ENCODE measurements around the gene SUSD3. TPM values are rescaled to one million over a fixed set of nuclear protein-coding genes. Genes with fewer than 3 reads are reported as not detected.
"Not testable (repeated sequence)": the region's sequence is repeated elsewhere in the genome, so short reads cannot be mapped to it uniquely, and the experiment has no call there.

The SUSD3 gene
- 10 to 100 TPM; 62.7 to 68.3 TPM for total RNA-seq

- H3K27me3 Mint-ChIP-seq (ENCODE audit: low read depth), result no peaks in the 10 kb centered on the region
- peak within 1 kb of the TSS; percentile 99 for H3K27ac Mint-ChIP-seq
- peak; percentile 66 for DNase-seq
- intact Hi-C loops (cut with micrococcal nuclease), result loop anchor here (1.0 to 2.0 kb wide), 2 partner anchors 18 to 30 kb away; no protein-coding TSS in a partner anchor
- peak within 1 kb of the TSS; percentile 93 for H3K4me3 Mint-ChIP-seq
- CTCF ChIA-PET, result interaction anchor here (2.6 kb wide), 1 partner anchor 55 kb away, joined by 12 read pairs; no protein-coding TSS in a partner anchor
- no peaks in the 10 kb centered on the region for H3K9me3 Mint-ChIP-seq
- peaks cover 55% of the 10 kb centered on the region for H3K4me1 Mint-ChIP-seq (ENCODE audit: low read depth)
- peaks cover 15% of the 10 kb centered on the region for H3K36me3 Mint-ChIP-seq (ENCODE audit: low read depth)
These were observed at the start of gene SUSD3 for GRCh38 chr9:93058355-93059010. TSS of gene SUSD3 (plus strand) at chr9:93058701. CDS start at chr9:93058743, 42 bp downstream.

GRCh38 chr9:93009337-93010015 is 49.0 kb upstream of the SUSD3 start:
- DNase-seq, result no peak

GRCh38 chr9:93010056-93010455 is 48.4 kb upstream of the SUSD3 start:
- H3K9me3 Mint-ChIP-seq, result no peaks in the 10 kb centered on the region
- peaks cover 41% of the 10 kb centered on the region for H3K36me3 Mint-ChIP-seq (ENCODE audit: low read depth)
- H3K4me1 Mint-ChIP-seq (ENCODE audit: low read depth), result peaks cover 14% of the 10 kb centered on the region
- H3K27ac Mint-ChIP-seq, result peak overlapping the region; percentile 18
- H3K4me3 Mint-ChIP-seq, result no peak overlapping the region
- no peaks in the 10 kb centered on the region for H3K27me3 Mint-ChIP-seq (ENCODE audit: low read depth)
- no peak for DNase-seq
- CTCF ChIA-PET, result no interaction called here
- intact Hi-C loops (cut with micrococcal nuclease), result no loop called here

More at GRCh38 chr9:93009337-93010015, 49.0 kb upstream of the SUSD3 start:
- CTCF ChIA-PET, result no interaction called here
- peak overlapping the region; percentile 78 for H3K27ac Mint-ChIP-seq
- peaks cover 16% of the 10 kb centered on the region for H3K4me1 Mint-ChIP-seq (ENCODE audit: low read depth)
- peaks cover 40% of the 10 kb centered on the region for H3K36me3 Mint-ChIP-seq (ENCODE audit: low read depth)
- H3K4me3 Mint-ChIP-seq, result no peak overlapping the region
- H3K9me3 Mint-ChIP-seq, result no peaks in the 10 kb centered on the region
- no peaks in the 10 kb centered on the region for H3K27me3 Mint-ChIP-seq (ENCODE audit: low read depth)
- intact Hi-C loops (cut with micrococcal nuclease), result no loop called here

GRCh38 chr9:93010704-93011103 is 47.8 kb upstream of the SUSD3 start:
- DNase-seq, result no peak
- H3K27ac Mint-ChIP-seq, result no peak overlapping the region
- H3K9me3 Mint-ChIP-seq, result no peaks in the 10 kb centered on the region
- CTCF ChIA-PET, result no interaction called here
- intact Hi-C loops (cut with micrococcal nuclease), result no loop called here
- H3K36me3 Mint-ChIP-seq (ENCODE audit: low read depth), result peaks cover 39% of the 10 kb centered on the region
- no peaks in the 10 kb centered on the region for H3K27me3 Mint-ChIP-seq (ENCODE audit: low read depth)
- peaks cover 14% of the 10 kb centered on the region for H3K4me1 Mint-ChIP-seq (ENCODE audit: low read depth)
- H3K4me3 Mint-ChIP-seq, result no peak overlapping the region

GRCh38 chr9:93011114-93011513 is 47.4 kb upstream of the SUSD3 start:
- CTCF ChIA-PET, result interaction anchor here (0.6 kb wide), 1 partner anchor 107 kb away, joined by 3 read pairs; no protein-coding TSS in a partner anchor
- Mint-ChIP-seq H3K4me3 (no peak overlapping the region), H3K9me3 (no peaks in the 10 kb centered on the region), H3K4me1 (ENCODE audit: low read depth) (peaks cover 14% of the 10 kb centered on the region), H3K36me3 (ENCODE audit: low read depth) (peaks cover 38% of the 10 kb centered on the region), H3K27ac (no peak overlapping the region), H3K27me3 (ENCODE audit: low read depth) (no peaks in the 10 kb centered on the region)
- intact Hi-C loops (cut with micrococcal nuclease), result no loop called here
- DNase-seq, result no peak

- CTCF ChIA-PET, result interaction anchor here (4.4 kb wide), 1 partner anchor 9 kb away, joined by 34 read pairs; no protein-coding TSS in a partner anchor
- peaks cover 38% of the 10 kb centered on the region for H3K36me3 Mint-ChIP-seq (ENCODE audit: low read depth)
These were observed 45.3 kb upstream of the SUSD3 start for GRCh38 chr9:93012963-93013855.

GRCh38 chr9:93013856-93014582 is 44.5 kb upstream of the SUSD3 start:
- DNase-seq, result no peak
- Mint-ChIP-seq H3K9me3 (no peaks in the 10 kb centered on the region), H3K4me1 (ENCODE audit: low read depth) (peaks cover 13% of the 10 kb centered on the region), H3K27ac (no peak overlapping the region), H3K27me3 (ENCODE audit: low read depth) (no peaks in the 10 kb centered on the region), H3K4me3 (no peak overlapping the region), H3K36me3 (ENCODE audit: low read depth) (peaks cover 37% of the 10 kb centered on the region)
- CTCF ChIA-PET, result interaction anchor here (0.6 to 4.4 kb wide), 2 partner anchors 10 to 72 kb away, joined by 4 to 34 read pairs; no protein-coding TSS in a partner anchor
- intact Hi-C loops (cut with micrococcal nuclease), result no loop called here

More at GRCh38 chr9:93012963-93013855, 45.3 kb upstream of the SUSD3 start:
- Mint-ChIP-seq H3K9me3 (no peaks in the 10 kb centered on the region), H3K27ac (no peak overlapping the region), H3K4me1 (ENCODE audit: low read depth) (peaks cover 13% of the 10 kb centered on the region), H3K27me3 (ENCODE audit: low read depth) (no peaks in the 10 kb centered on the region), H3K4me3 (no peak overlapping the region)
- DNase-seq, result no peak
- intact Hi-C loops (cut with micrococcal nuclease), result no loop called here

GRCh38 chr9:93015190-93015589 is 43.3 kb upstream of the SUSD3 start:
- Mint-ChIP-seq H3K27ac (peak overlapping the region; percentile 46), H3K36me3 (ENCODE audit: low read depth) (peaks cover 42% of the 10 kb centered on the region), H3K4me1 (ENCODE audit: low read depth) (peaks cover 17% of the 10 kb centered on the region)
- H3K9me3 Mint-ChIP-seq; DNase-seq; H3K4me3 Mint-ChIP-seq; intact Hi-C loops (cut with micrococcal nuclease); H3K27me3 Mint-ChIP-seq (ENCODE audit: low read depth): not testable (repeated sequence)
- CTCF ChIA-PET, result interaction anchor here (0.7 to 4.4 kb wide), 6 partner anchors 10 to 139 kb away, joined by 3 to 34 read pairs (median 3); no protein-coding TSS in a partner anchor

- Mint-ChIP-seq H3K27me3 (ENCODE audit: low read depth) (no peaks in the 10 kb centered on the region), H3K9me3 (no peaks in the 10 kb centered on the region)
These were observed 40.9 kb upstream of the SUSD3 start for GRCh38 chr9:93017621-93018020.

GRCh38 chr9:93020151-93020550 is 38.4 kb upstream of the SUSD3 start:
- no peak for DNase-seq
- H3K4me3 Mint-ChIP-seq, result no peak overlapping the region
- peaks cover 38% of the 10 kb centered on the region for H3K36me3 Mint-ChIP-seq (ENCODE audit: low read depth)
- H3K4me1 Mint-ChIP-seq (ENCODE audit: low read depth), result peaks cover 56% of the 10 kb centered on the region
- CTCF ChIA-PET, result interaction anchor here (1.5 kb wide), 1 partner anchor 16 kb away, joined by 5 read pairs; no protein-coding TSS in a partner anchor
- intact Hi-C loops (cut with micrococcal nuclease), result no loop called here
- H3K27me3 Mint-ChIP-seq (ENCODE audit: low read depth), result no peaks in the 10 kb centered on the region
- no peaks in the 10 kb centered on the region for H3K9me3 Mint-ChIP-seq
- peak overlapping the region; percentile 88 for H3K27ac Mint-ChIP-seq

More at GRCh38 chr9:93017621-93018020, 40.9 kb upstream of the SUSD3 start:
- intact Hi-C loops (cut with micrococcal nuclease), result no loop called here
- CTCF ChIA-PET, result interaction anchor here (1.0 to 1.4 kb wide), 3 partner anchors 14 to 91 kb away, joined by 4 to 6 read pairs (median 6); no protein-coding TSS in a partner anchor
- DNase-seq, result no peak
- Mint-ChIP-seq H3K4me3 (no peak overlapping the region), H3K36me3 (ENCODE audit: low read depth) (peaks cover 47% of the 10 kb centered on the region), H3K4me1 (ENCODE audit: low read depth) (peaks cover 36% of the 10 kb centered on the region), H3K27ac (peak overlapping the region; percentile 44)
